ENCODE data around the gene HTR4.

GRCh38 chr5:148523139-148523538 lies 131.2 kb downstream of the HTR4 start:
- peak; percentile 36 for TF ChIP-seq CTCF (conservative IDR thresholded peaks at IDR 0.05; ENCODE audit: low read length)
- TF ChIP-seq EZH2phosphoT487 (IDR thresholded peaks at IDR 0.05; ENCODE audit: borderline replicate concordance): no peak
